GM18511 (cell line): ENCODE measurements around the gene PKMYT1.
"Not testable (repeated sequence)": the region's sequence is repeated elsewhere in the genome, so short reads cannot be mapped to it uniquely, and the experiment has no call there.

Experiments
- ATAC-seq: cut with Tn5 transposase; IDR thresholded peaks from one replicate; pipeline ENCODE4 v1.9.1; 2021; ENCODE audit warnings: mild to moderate bottlenecking, moderate library complexity; ENCODE audit not compliant: unreplicated experiment

PKMYT1 gene

DNA sequence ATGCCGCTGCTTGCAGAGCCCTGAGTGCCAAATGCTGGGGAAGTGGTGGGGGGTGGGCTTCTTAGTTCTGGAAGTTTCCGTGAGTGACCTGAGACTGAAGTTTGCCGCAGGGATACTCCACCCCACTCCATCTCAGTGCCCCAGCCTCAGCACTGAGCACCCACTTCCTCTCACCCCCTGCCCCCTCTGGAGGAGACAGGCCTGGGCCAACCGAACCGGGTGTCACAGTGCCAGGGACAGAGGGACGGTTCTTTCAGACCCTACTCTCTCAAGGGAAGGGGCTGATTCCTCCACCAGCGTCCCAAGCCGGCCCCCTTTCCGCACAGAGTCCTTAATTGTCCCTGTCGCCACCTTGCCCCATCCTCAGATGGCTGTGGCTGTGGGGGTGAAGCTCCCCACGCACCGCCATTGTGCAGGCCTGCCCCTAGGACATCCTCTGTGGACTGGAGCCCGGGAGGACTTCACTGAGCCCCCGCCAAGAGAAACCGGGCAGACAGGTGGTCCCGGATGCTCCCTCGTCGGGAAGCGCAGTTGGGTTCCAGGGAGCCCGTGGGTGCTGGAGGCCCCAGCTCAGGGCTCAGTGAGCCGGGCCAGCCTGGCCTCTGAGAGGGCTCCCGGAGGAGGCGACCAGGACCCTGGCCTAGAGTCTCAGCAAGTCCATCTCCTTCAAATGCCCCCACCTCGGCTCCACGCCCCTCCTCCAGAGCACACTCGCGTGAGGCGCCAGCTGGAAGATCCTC, 17.7 kb downstream of the PKMYT1 start:
- no peak for ATAC-seq

DNA sequence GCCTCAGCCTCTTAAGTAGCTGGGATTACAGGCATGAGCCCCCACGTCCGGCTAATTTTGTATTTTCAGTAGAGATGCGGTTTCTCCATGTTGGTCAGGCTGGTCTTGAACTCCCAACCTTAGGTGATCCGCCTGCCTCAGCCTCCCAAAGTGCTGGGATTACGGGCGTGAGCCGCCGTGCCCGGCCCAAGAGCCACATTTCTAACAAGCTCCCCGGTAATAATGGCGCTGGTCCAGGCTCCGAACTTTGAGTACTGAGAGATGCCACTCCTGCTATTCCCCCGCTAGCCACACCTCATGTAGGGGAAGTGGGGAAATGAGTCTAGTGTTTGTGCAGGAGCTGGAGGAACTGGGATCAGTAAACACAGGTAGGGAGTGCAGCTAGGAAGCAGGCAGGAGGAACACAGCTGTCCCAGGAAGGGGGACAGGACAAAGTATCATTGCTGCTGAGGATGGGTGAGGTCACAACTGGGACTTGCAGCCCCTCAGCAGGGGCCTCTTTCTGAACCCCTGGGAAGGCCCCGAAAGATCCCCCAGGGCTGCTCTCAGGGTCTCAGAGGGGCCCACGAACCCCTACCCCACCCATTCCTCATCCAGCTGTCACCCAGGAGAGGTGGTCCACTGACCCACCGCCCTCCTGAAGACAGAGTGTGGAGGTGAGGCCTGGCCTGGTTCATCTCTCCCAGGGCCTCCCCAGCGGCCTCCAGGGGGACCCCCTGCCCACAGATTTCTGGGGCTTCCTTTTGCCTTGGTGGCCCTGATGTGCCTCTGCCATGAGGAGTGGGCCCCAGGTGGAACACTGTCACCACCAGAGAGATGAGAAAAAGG, 19.8 kb downstream of the PKMYT1 start:
- ATAC-seq = no peak

DNA sequence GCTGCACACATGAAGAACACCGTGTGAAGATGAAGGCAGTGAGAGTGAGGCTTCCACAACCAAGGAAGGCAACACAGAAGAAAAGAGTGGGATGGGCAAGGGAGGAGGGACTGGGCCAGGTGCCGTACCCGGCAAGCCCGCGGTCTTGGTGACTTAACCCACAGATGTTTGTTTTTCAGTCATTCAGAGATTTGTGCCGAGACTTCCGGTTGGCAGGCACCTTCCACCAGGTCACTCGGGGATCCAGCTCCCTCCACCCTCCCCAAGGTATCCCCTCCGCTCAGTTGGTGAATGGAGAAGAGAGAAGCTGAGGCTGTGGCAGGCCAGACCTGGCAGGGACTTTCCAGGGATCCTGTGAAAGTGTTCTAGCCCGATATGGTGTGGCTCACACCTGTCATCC, 21.0 kb downstream of the PKMYT1 start:
- no peak for ATAC-seq

DNA sequence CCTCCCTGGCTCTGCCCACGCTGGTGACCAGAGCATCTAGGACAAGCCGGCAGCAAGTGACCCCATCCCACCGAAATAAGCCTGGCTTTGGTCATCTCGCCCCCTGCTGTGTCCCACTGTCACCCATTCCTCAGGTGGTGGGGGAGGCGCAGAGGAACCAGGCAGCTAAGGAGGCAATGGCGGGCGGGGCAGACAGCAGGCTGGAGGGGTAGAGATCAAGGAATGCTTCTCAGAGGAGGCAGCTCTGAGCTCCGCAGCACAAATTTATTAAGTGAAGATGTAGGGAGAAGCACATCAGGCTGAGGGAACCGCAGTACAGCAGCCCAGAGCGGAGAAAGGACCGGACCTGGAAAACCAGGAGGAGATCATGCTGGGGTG, 23.7 kb downstream of the PKMYT1 start:
- ATAC-seq = no peak

DNA sequence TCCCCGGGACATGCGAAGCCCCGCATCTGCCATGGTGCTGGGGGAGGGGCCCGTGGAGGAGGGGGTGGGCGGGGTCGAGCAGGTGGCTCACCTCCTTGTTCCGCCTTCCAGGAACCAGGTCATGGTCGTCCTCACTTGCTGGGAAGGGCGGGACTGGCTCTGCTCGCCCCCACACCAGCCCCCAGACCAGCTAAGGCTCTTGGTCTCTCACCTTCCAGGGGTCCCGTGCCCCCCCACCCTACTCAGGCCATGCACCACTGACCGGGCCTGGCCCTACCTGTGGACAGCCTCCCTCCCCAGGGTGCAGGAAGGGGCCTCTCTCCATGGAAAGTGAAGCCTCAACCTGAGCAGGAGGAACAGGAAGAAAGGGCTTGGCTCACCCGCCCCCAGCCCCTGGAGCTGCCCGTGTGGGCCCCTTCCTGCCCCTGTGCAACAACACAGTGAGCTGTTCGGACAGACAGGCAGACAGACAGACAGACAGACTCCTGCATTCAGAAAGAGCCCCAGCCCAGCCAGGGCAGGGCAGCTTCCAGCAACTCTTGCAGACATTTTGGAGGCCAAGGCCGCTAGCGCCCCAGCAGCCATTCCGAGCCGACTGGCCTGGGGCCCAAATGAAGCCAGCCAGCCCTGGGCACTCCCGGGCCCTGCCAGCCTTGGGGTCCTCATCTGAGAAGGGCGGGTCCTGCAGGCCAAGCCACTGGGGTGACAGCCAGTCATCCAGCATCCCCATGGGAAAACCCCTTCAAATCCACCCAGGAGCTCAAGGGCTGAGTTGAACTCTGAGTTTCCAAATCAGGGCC, 24.3 kb downstream of the PKMYT1 start:
- ATAC-seq = no peak

DNA sequence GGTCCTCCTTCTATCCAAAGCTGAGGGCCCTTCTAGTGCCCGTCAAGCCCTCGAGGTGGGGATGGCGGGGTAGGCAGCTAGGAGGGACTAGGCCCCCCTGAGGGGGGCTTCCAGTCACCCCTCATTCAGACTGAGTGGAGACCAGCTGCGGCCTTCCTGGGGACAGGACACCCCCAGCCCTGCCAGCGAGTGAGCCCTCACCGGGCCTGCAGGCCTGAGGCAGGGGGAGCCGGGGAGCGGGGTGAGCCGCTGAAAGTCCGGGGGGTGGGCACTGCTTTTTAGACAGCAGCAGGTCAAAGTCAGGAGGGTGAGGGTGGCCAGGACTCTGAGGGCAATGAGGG, 24.8 kb downstream of the PKMYT1 start:
- ATAC-seq = no peak

DNA sequence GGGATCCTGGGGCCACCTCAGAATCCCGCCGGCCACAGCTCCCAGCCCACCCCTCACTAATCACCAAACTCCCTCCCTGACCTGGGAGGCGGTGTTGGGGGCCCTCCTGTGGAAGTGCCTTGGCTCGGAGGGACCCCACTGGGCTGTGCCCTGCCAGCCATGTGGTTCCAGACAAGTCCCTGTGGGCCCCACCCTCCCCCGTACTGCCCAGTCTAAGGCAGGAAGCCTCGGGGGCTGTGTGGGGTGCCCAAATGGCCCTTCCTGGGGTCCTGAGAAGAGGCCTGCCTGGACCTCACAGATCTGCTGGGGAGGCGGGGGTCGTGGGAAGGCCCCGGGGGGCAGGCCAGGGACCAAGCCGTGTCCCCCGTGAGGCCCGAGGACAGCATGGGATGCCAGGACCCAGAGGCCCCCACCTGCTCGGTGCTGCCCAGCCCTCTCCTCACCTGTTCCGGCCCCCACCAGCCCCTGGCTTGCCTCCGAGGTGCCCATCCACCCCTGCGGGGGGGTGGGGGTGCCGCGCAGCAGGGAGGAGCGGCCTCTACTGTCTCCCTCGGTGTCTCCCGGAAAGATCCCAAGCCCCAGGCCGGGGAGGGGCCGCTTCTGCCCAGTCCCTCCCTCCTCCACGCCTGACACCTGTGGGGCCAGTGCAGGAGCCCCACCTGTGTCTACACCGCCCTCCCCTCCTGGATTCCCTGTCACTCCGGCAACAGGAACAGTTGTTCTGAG, 25.4 kb downstream of the PKMYT1 start:
- no peak for ATAC-seq

DNA sequence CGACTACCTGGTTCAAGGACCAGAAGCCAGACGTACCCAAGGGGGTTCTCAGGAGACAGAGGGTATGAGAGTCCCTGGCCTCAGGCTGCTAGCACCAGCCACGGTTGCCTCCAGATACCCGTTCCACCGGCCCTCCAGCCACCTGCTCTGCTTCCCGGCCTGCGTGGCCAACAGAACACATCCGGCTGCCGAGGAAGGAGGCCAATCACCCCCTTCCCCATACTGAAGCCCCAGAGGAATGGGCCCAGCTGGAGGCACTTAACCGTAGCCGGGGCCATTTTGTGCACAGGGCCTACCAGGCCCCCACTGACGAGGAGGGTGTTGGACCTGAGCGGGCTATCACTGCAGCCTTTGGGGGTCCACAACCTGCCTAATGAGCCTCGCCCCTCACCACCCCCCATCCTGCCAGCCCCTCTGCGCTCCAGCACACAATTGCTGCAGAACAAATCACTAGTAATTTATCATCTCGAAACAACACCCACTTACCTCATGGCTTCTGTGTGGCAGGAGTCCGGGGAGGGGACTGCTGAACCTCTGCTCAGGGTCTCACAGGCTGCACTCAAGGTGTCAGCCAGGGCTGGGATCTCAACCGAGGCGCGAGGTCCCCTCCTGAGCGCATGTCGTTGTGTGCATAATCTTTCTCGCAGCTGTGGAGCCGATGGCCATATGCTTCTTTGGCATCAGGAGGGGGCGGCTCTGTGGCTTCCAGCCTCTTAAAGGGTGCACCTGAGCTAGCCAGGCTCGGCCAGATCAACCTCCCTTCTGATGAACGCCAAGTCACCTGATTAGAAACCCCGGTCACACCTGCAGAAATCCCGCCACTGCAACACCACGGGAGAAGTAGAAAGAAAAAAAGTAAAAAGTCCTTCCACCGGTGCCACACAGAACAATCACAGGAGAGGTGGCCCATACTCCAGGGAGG, 26.3 kb downstream of the PKMYT1 start:
- no peak for ATAC-seq

DNA sequence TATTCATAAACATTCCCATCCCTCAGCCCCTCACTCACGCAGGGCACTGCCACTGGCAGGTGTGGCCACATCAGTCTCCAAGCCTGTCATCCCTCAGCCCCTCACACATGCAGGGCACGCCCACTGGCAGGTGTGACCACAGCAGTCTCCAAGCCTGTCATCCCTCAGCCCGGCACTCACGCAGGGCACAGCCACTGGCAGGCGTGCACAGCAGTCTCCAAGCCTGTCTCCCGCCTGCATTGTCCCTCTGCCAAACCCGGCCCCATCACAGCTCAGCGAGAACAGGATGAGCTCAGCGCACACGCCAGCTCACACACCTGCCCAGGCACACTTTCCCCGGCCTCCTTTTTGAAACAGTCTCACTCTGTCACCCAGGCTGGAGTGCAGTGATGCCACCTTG, 27.6 kb downstream of the PKMYT1 start:
- no peak for ATAC-seq

DNA sequence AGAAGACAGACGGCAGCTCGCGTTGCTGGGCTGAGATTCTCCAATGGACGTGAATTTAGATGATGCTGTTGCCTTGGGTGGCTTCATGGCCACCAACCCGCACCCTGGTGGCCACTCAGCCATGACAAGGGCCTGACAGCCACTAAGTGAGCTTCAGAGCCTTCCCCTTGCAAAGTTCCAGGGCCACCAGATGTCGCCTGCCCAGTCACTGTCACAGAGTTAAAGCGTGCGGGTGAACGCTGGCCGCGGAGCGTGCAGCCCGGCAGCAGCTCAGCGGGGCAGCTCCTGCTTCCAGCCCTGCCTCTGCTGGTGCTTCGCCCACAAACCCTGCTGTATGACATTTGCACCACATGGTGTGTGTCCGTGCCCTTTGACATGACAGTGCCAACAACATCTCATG, 29.5 kb downstream of the PKMYT1 start:
- ATAC-seq = no peak

DNA sequence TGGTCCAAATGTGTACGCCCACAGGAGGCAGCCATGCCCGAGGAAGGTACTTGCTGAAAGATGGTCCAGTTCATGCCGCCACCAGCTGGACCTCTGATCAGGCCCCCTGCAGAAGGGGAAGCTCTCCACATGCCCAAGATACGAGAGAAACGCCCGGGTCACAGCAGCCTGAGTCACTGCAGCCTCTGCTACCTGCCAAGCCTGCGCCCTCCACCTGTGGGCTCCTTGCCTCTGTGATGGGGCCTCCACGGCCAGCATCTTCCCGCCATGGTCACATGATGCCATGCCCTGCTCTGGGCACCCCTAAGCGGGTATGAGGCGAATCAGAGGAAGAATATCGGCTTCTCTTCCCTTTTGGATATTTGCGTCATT, 29.9 kb downstream of the PKMYT1 start:
- no peak for ATAC-seq

DNA sequence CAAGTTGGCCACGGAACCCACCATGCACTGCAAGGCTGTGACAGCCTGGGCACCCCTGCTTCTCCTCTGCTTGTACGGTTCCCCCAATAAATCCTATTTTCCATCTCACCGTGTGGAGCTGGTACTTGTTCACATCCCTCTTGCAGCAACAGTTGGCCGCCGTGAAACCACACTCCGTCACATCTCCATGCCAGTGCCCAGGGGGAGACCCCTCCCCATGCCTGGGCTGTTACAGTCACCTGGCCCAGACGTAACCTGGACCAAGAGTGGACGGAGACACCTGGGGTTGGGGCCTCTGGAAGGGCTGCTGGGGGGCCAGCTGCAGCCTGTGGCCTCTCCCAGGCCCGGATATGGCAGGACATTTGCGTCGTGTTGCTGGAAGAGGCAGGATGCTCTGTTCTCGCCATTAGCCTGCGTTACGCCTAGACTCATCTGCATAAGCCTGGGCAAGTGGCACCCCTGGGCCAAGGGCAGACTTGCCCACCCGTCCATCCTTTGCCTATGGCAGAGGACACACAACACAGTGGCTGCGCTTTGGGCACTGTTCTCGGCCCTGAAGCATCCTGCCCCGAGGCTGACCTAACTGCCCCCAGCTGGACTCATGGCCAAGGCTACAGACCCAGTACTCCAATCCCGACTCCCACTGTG, 30.4 kb downstream of the PKMYT1 start:
- ATAC-seq = no peak

DNA sequence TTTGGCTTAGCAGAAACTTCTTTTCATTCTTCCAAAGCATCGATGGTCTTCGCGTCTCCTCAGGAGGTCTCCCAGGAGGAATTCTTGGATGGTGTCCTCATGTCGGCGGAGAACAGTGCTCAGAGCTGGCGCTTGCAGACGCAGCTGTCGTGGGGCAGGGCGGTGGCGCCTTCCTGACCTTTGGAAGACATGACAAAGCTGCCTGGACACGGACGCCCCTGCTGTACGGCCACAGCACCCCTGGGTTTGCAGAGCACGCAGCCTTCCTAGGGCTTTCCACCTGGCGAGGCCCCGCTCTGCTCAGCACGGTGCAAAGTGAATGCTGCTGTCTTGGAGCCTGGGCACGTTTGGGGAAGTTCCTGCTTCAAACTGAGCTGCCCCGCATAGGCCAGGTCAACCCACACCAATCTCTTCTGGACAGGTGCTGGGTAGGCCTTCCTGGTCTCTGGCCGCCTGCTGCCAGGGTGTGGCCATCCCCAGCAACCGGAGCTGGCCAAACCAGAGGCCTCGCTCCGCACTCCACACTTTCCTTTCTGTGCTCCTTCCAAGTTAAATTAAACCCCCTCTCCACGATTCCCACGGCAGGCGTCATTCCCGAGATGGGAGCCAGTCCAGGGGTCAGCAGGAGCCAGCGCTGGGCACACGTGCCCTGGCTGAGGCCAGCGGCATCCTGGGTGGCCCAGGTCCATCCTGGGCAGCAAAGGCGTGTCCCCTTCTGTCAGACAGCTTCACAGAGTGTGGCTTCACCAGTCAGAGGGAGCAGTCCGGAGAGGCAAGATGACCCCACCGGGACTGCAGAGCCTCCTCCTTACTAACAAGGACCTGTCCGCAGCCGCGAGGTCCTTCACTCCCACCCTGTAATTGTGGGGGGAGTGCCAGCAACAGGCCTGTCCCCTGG, 31.2 kb downstream of the PKMYT1 start:
- no peak for ATAC-seq

DNA sequence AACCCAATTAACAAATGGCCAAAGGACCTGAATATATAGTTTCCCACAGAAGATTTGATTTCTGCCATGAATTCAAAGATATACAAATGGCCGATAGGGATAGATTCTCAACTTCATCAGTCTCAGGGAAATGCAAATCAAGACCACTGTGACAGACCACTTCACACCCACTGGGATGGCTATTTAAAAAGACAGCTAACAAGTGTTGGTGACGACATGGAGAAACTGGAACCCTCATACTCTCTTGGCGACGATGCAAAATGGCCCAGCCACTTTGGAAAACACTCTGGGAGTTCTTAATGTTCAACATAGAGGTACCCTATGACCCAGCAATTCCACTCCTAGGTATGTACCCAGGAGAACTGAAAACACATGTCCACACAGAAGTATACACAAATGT, 33.6 kb downstream of the PKMYT1 start:
- no peak for ATAC-seq

DNA sequence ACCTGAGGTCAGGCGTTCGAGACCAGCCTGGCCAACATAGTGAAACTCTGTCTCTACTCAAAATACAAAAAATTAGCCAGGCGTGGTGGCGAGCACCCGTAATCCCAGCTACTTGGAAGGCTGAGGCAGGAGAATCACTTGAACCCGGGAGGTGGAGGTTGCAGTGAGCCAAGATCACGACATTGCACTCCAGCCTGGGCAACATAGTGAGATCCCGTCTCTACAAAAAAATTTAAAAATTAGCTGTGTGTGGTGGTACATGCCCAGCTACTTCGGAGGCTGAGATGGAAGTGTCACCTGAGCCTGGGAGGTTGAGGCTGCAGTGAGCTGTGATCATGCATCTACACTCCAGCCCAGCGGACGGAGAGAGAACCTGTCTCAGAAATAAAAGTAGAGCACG, 36.5 kb downstream of the PKMYT1 start:
- ATAC-seq = not testable (repeated sequence)

DNA sequence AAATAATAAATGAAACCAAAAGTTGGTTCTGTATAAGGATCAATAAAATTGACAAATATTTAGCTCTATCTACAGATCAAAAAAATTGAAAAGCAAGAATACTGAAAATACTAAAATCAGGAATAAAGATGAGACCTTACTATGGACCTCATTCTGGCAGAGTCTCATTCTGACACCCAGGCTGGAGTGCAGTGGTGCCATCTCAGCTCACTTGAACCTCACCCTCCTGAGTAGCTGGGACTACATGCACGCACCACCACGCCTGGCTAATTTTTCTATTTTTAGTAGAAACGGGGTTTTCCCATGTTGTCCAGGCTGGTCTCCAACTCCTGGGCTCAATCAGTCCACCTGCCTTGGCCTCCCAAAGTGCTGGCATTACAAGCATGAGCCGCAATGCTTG, 38.2 kb downstream of the PKMYT1 start:
- no peak for ATAC-seq

DNA sequence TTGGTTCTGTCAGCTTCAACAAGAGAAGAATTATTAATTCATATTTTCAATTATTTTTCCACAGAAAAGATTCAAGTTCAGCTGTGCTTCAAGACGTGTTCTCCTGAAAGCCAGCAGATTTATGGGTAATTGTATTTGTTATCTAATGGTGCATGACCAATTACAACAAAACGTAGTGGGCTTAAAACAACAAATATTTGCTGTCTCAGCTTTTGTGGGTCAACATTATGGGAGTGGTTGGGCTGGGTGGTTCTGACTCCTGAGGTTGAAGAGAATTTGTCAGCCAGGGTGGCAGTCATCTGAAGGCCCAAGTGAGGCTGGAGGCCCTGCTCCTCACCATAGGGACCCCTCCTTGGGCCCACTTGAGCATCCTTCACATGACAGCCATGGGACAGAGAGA, 40.3 kb downstream of the PKMYT1 start:
- ATAC-seq = no peak

DNA sequence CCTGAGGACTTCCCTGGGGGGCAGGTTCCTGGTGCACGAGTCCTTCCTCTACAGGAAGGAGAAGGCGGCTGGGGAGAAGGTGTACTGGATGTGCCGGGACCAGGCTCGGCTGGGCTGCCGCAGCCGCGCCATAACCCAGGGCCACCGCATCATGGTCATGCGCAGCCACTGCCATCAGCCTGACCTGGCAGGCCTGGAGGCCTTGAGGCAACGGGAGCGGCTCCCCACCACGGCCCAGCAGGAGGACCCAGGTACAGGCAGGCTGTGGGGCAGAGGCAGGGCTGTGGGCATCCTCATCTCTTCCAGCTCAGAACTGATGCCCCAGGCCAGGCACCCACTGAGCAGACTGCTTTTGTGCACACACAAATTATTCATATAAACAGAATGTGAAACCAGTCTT, 42.0 kb downstream of the PKMYT1 start:
- no peak for ATAC-seq

DNA sequence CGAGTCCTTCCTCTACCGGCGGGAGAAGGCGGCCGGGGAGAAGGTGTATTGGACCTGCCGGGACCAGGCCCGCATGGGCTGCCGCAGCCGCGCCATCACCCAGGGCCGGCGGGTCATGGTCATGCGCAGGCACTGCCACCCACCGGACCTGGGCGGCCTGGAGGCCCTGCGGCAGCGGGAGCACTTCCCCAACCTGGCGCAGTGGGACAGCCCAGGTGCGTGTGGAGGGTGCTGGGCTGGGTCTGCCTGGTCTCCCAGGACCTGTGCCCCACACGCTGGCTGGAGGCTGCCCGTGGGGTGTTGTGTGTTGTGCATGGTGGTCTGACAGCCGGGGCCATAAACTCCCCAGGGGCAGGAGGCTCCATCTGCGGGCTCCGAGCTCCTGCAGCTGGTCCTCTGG, 43.1 kb downstream of the PKMYT1 start:
- ATAC-seq = no peak
